ENCODE measurements around the gene ZNF37A. TPM values are rescaled to one million over a fixed set of nuclear protein-coding genes. Genes with fewer than 3 reads are reported as not detected.

Gene ZNF37A
- total and polyA plus RNA-seq, 9 donors: 7.5 to 26.8 (median 21.2) TPM

- no peak overlapping the region for H3K27ac ChIP-seq
- no peaks in the 10 kb centered on the region for H3K27me3 ChIP-seq
- intact Hi-C loops (cut with DNase I): no loop called here
- H3K4me1 ChIP-seq (ENCODE audit: insufficient read depth): no peaks in the 10 kb centered on the region
- no peaks in the 10 kb centered on the region for H3K9me3 ChIP-seq
- TF ChIP-seq EP300 (IDR thresholded peaks at IDR 0.05) (no peak), POLR2A (IDR thresholded peaks at IDR 0.05) (no peak), CTCF (IDR thresholded peaks at IDR 0.05) (no peak)
- DNase-seq: no peak
- no peaks in the 10 kb centered on the region for H3K36me3 ChIP-seq
- WGBS, 3 donors: 16 to 35% (median 31%) methylated on average over 1 of the region's 1 CpG
- H3K4me3 ChIP-seq: no peak overlapping the region
Measured at GRCh38 chr10:38184477-38184876, 90.3 kb downstream of the ZNF37A start.

Small RNA genes within 50 kb of the gene (small RNA-seq; reads per million reads assigned to genes)
- not detected for gene AL117339.2
- not detected for gene AL161931.1
- gene FXYD6P2: not detected

Other genes with a start within 250 kb of the ZNF37A start
- gene ZNF248, start 236.7 kb upstream of the ZNF37A start, total RNA-seq: 10 to 100 TPM; 13.6 to 19.9 (median 17.5) TPM
- gene ZNF248, start 236.7 kb upstream of the ZNF37A start, polyA plus RNA-seq: 10 to 100 TPM in 1 of 2 donors, 1 to 10 TPM in 1; 9.1 to 18.3 TPM
- gene ZNF25, start 117.7 kb upstream of the ZNF37A start, total RNA-seq: 10 to 100 TPM; 10.8 to 22.5 (median 18.3) TPM
- gene ZNF25, start 117.7 kb upstream of the ZNF37A start, polyA plus RNA-seq: 10 to 100 TPM; 10.9 to 14.3 TPM
- gene ZNF33A, start 83.7 kb upstream of the ZNF37A start, total RNA-seq: 10 to 100 TPM; 24.5 to 36.3 (median 29.1) TPM
- gene ZNF33A, start 83.7 kb upstream of the ZNF37A start, polyA plus RNA-seq: 10 to 100 TPM; 13.4 to 19.3 TPM

Measured in ovary (tissue), 9 donors.